Vagina (tissue), 2 donors: ENCODE data around the gene HDAC8. TPM values are rescaled to one million over a fixed set of nuclear protein-coding genes. Genes with fewer than 3 reads are reported as not detected.

Experiments used
- DNase-seq, 2 donors: peaks; one replicate each; pipeline ENCODE4 v3.0.0-alpha.2; 2017; ENCODE audit errors: extremely low spot score in 2 of 2
- H3K27ac ChIP-seq: fragments of 200-600 bp; sonication (generic); one replicate; pipeline ENCODE4 v1.5.1; 2019
- H3K27me3 ChIP-seq: fragments of 200-600 bp; sonication (generic); one replicate; pipeline ENCODE4 v1.5.1; 2019
- H3K36me3 ChIP-seq, 2 donors: fragments of 200-600 bp; sonication (generic); one replicate each; pipeline ENCODE4 v1.5.1; 2017 to 2019
- H3K4me1 ChIP-seq: fragments of 200-600 bp; sonication (generic); one replicate; pipeline ENCODE4 v1.5.1; 2019
- H3K4me3 ChIP-seq, 2 donors: fragments of 200-600 bp; sonication (generic); 1 replicate in 1 of 2; 2 replicates in 1 of 2; pipeline ENCODE4 v1.5.1; 2016 to 2019
- H3K9me3 ChIP-seq: fragments of 200-600 bp; sonication (generic); one replicate; pipeline ENCODE4 v1.5.1; 2019
- CTCF ChIP-seq, 3 experiments: fragments of 450-650 bp in 2 of 3; fragments of 200-600 bp in 1 of 3; sonication (generic) in 1 of 3; IDR thresholded peaks; one replicate each; pipeline ENCODE4 v1.5.1; 2017 to 2019; ENCODE audit warnings: antibody characterized with exemption in 3 of 3, mild to moderate bottlenecking in 2 of 3, moderate library complexity in 2 of 3
- POLR2A ChIP-seq, 2 donors: fragments of 450-650 bp; IDR thresholded peaks; one replicate each; pipeline ENCODE4 v1.6.1; 2017; ENCODE audit warnings: antibody characterized with exemption in 2 of 2, mild to moderate bottlenecking in 2 of 2, moderate library complexity in 2 of 2
- POLR2AphosphoS5 ChIP-seq, 2 donors: sonication (generic); formaldehyde crosslinking; IDR thresholded peaks; one replicate each; pipeline ENCODE4 v1.9.0; 2017; ENCODE audit warnings: antibody characterized with exemption in 2 of 2, mild to moderate bottlenecking in 2 of 2, low read depth in 1 of 2; ENCODE audit not compliant: insufficient read depth in 1 of 2
- intact Hi-C: fragments of 100-400 bp; cut with DNase I; formaldehyde crosslinking; loops from one replicate; pipeline ENCODE4 v1.15.1; 2023
- total RNA-seq: library from RNA; depleted of rRNA; stranded (reverse); fragments of >200 nt; gene quantifications from one replicate; pipeline ENCODE4 v1.2.3, GENCODE V29; 2016

Gene HDAC8
- total RNA-seq, 1 donor from 2014 or later, result 33.4 TPM

DNA sequence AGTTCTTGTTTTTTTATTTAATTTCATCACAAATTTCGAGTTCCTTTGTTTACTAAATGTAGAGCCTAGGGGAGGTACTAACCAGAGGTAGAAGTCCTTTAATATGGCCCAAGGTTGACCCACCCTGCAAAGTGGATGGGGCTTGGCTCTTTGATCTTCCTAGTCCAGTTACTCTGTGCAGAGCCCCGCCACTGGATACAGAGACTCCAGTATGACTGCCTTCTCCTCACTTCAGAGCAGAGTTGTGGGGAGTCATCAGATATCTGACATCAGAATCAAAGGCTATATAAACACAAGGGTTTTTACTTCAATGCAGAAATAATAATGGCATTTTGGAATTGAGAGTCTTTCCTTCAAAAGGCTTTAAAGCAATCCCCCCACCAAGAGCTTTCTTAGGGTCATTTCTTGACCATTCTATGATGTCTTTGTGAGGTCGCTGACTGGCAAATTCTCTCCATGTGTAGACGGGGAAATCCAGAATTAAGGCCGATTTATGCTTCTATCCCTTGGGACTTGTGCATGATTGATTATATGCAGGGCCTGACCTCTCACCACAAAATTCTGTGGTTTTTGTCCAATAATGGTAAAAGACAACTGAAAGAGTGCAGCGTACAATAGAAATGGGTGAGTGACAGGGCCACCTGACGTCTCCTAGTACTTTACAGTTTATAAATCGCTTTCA is 178.7 kb downstream of the HDAC8 start:
- Histone ChIP-seq H3K4me3 (no peak overlapping the region), H3K4me1 (no peaks in the 10 kb centered on the region), H3K9me3 (no peaks in the 10 kb centered on the region), H3K27ac (no peak overlapping the region), H3K27me3 (no peaks in the 10 kb centered on the region), H3K36me3 (no peaks in the 10 kb centered on the region)
- TF ChIP-seq CTCF (IDR thresholded peaks at IDR 0.05) (no peak), POLR2AphosphoS5 (IDR thresholded peaks at IDR 0.05; ENCODE audit: insufficient read depth in 1 of 2, low read depth in 1 of 2) (no peak), POLR2A (IDR thresholded peaks at IDR 0.05) (no peak)
- intact Hi-C loops, result no loop called here
- DNase-seq, result no peak

- intact Hi-C loops, result no loop called here
- Histone ChIP-seq H3K36me3 (no peaks in the 10 kb centered on the region), H3K27me3 (no peaks in the 10 kb centered on the region), H3K4me3 (no peak overlapping the region), H3K9me3 (no peaks in the 10 kb centered on the region), H3K27ac (no peak overlapping the region), H3K4me1 (no peaks in the 10 kb centered on the region)
- TF ChIP-seq CTCF (IDR thresholded peaks at IDR 0.05) (no peak), POLR2A (IDR thresholded peaks at IDR 0.05) (no peak), POLR2AphosphoS5 (IDR thresholded peaks at IDR 0.05; ENCODE audit: insufficient read depth in 1 of 2, low read depth in 1 of 2) (no peak)
- DNase-seq, result no peak
These were observed 179.5 kb downstream of the HDAC8 start for GRCh38 chrX:72392816-72393800.

DNA sequence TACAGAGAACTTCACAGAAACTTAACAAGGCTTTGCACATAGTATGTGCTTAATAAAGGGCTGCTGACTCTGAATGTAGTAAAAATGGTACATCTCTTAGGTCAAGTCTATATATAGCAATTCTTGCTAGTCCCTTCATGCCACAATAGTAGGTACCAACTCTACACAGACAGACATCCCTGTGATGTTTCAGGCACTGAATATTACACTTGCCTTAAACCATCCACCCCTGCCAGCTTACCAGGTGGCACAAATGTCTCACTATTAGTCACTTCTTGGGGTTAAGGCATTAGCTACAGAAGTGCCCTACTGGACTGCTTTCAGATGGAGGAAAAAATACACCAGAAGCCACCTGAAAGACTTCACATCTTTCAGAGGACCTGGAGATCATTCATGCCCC is 180.6 kb downstream of the HDAC8 start:
- TF ChIP-seq POLR2AphosphoS5 (IDR thresholded peaks at IDR 0.05; ENCODE audit: insufficient read depth in 1 of 2, low read depth in 1 of 2), result no peak
- no peak for TF ChIP-seq CTCF (IDR thresholded peaks at IDR 0.05)
- TF ChIP-seq POLR2A (IDR thresholded peaks at IDR 0.05), result no peak
- no peaks in the 10 kb centered on the region for H3K4me1 ChIP-seq
- intact Hi-C loops, result no loop called here
- H3K27ac ChIP-seq, result no peak overlapping the region
- H3K27me3 ChIP-seq, result no peaks in the 10 kb centered on the region
- H3K9me3 ChIP-seq, result no peaks in the 10 kb centered on the region
- DNase-seq, result no peak
- H3K4me3 ChIP-seq, result no peak overlapping the region
- H3K36me3 ChIP-seq, result no peaks in the 10 kb centered on the region

DNA sequence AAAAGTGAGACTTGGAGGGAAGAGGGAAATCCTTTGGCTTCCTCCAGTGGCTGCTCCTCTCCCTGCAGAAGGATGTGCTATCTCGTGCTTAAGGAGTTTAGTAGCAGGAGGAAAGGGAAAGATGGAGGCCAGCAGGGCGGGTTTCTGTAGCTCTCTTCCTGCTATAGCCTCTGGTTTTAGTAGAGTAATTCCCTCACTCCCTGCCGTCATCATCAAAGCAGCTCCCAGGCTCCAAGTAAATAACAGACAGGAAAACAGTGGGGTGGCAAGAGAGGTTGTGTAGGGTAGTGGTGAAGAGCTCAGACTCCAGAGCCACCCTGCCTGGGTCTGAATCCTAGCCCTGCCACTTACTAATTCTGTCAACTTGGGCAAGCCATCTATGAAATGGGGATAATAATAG is 185.4 kb downstream of the HDAC8 start:
- TF ChIP-seq POLR2AphosphoS5 (IDR thresholded peaks at IDR 0.05; ENCODE audit: insufficient read depth in 1 of 2, low read depth in 1 of 2) (no peak), POLR2A (IDR thresholded peaks at IDR 0.05) (no peak), CTCF (IDR thresholded peaks at IDR 0.05) (no peak)
- intact Hi-C loops, result no loop called here
- Histone ChIP-seq H3K9me3 (no peaks in the 10 kb centered on the region), H3K36me3 (no peaks in the 10 kb centered on the region), H3K27me3 (no peaks in the 10 kb centered on the region), H3K4me1 (no peaks in the 10 kb centered on the region), H3K27ac (no peak overlapping the region), H3K4me3 (no peak overlapping the region)
- no peak for DNase-seq
